Esophagus (tissue), 2 donors: ENCODE results near the gene PRR30. TPM values are rescaled to one million over a fixed set of nuclear protein-coding genes. Genes with fewer than 3 reads are reported as not detected.
"Not testable (repeated sequence)": the region's sequence is repeated elsewhere in the genome, so short reads cannot be mapped to it uniquely, and the experiment has no call there.

Experiments
- H3K27ac ChIP-seq, 2 donors: one replicate each; pipeline ENCODE4 v1.5.1; 2013; ENCODE audit warnings: low read depth in 2 of 2, mild to moderate bottlenecking in 2 of 2, inconsistent platforms in 1 of 2, low read length in 1 of 2, moderate library complexity in 1 of 2
- H3K27me3 ChIP-seq, 2 donors: one replicate each; pipeline ENCODE4 v1.6.1; 2013; ENCODE audit warnings: low read length in 2 of 2, control low read depth in 1 of 2, mild to moderate bottlenecking in 1 of 2; ENCODE audit not compliant: insufficient read depth in 2 of 2, control insufficient read depth in 1 of 2
- H3K36me3 ChIP-seq, 2 donors: one replicate each; pipeline ENCODE4 v1.6.1; 2013; ENCODE audit warnings: low read length in 1 of 2; ENCODE audit not compliant: control insufficient read depth in 2 of 2, insufficient read depth in 2 of 2
- H3K4me1 ChIP-seq, 2 donors: one replicate each; pipeline ENCODE4 v1.6.1; 2013; ENCODE audit warnings: low read length in 1 of 2; ENCODE audit not compliant: control insufficient read depth in 2 of 2, insufficient read depth in 2 of 2
- H3K4me3 ChIP-seq, 2 donors: one replicate each; pipeline ENCODE4 v1.5.1; 2013; ENCODE audit warnings: low read length in 2 of 2, mild to moderate bottlenecking in 2 of 2, low read depth in 1 of 2, moderate library complexity in 1 of 2
- H3K9me3 ChIP-seq, 2 donors: one replicate each; pipeline ENCODE4 v1.6.1; 2013; ENCODE audit warnings: mild to moderate bottlenecking in 2 of 2, low read depth in 1 of 2, low read length in 1 of 2, moderate library complexity in 1 of 2; ENCODE audit not compliant: control insufficient read depth in 2 of 2, insufficient read depth in 1 of 2
- WGBS, 2 donors: extraction: QIAGEN DNeasy Blood & Tissue Kit; methylation state at CpG; one replicate each; pipeline ENCODE4 v1.1.7; 2013; 5-methylcytosine and 5-hydroxymethylcytosine counted together
- polyA plus RNA-seq, 2 donors: library from polyadenylated mRNA; stranded (reverse); fragments of 200-250 nt; gene quantifications; one replicate each; pipeline ENCODE4 v1.2.3, GENCODE V29; 2013
- donor health status: healthy with polysubstance abuse.
- donor health status: Bipolar disorder and iron deficiency.

PRR30 gene
- polyA plus RNA-seq, 2 donors: not detected

DNA sequence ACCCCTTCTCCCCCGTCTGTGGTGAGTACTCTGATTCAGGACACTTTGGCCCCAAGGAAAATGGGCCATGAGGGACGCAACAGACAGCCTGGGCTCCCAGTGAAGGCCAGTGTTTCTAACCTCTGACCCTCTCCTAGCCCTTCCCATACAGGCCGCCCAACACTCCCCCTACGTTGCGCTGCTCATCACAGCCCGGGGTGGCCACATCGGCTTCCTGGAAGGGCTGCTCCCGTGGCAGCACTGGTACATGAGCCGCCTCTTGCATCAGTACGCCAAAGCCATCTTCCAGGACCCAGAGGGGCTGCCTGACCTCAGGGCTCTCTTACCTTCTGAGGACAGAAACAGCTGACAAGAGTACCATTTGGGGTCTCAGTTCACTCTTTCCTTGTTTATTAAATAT, 8.8 kb downstream of the PRR30 start:
- H3K9me3 ChIP-seq: no peaks in the 10 kb centered on the region
- H3K4me1 ChIP-seq: peaks cover 2 to 8% of the 10 kb centered on the region in 2 donors
- peaks cover 2 to 25% of the 10 kb centered on the region in 2 donors for H3K36me3 ChIP-seq
- H3K27me3 ChIP-seq: no peaks in the 10 kb centered on the region
- no peak overlapping the region for H3K4me3 ChIP-seq
- no peak overlapping the region for H3K27ac ChIP-seq
- 90 to 93% methylated on average over 10 of the region's 10 CpGs for WGBS, 2 donors

DNA sequence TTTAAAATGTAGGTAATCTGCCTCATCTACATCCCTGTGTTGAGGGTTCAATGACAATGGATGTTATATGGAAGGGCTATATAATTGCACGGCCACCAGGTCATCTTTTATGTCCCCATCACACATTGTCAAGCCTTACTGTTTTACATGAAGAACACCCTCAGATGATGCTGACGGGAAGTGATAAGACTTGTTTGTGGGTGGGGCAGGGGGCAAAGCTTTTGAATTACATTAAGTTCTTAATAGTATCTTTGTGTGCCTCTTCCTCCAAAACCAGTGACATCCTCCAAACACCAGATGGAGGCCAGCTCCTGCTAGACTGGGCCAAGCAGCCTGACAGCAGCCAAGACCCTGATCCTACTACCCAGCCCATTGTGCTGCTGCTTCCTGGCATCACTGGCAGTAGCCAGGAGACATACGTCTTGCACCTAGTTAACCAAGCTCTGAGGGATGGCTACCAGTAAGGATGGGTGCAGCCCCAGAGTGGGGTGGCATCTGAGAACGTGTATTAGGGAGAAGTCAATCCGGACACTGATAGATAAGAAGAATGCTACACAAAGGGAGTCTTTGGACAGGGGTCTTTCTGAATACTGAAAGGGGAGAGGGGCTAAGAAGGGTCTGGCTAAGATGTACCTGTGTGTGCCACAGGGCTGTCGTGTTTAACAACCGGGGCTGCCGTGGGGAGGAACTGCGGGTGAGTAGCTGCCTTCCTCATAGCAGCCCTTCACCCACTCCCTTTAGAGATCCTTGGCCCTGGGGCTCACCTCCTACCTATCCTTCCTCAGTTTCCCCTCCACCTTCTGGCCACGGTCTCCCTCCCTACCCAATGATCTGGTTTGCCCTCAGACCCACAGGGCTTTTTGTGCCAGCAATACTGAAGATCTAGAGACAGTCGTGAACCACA, 10.3 kb downstream of the PRR30 start:
- H3K36me3 ChIP-seq: peaks cover 2 to 25% of the 10 kb centered on the region in 2 donors
- 77 to 78% methylated on average over 11 of the region's 11 CpGs for WGBS, 2 donors
- H3K4me3 ChIP-seq: no peak overlapping the region
- no peaks in the 10 kb centered on the region for H3K9me3 ChIP-seq
- H3K27me3 ChIP-seq: no peaks in the 10 kb centered on the region
- H3K27ac ChIP-seq: no peak overlapping the region
- peaks cover 2 to 10% of the 10 kb centered on the region in 2 donors for H3K4me1 ChIP-seq

DNA sequence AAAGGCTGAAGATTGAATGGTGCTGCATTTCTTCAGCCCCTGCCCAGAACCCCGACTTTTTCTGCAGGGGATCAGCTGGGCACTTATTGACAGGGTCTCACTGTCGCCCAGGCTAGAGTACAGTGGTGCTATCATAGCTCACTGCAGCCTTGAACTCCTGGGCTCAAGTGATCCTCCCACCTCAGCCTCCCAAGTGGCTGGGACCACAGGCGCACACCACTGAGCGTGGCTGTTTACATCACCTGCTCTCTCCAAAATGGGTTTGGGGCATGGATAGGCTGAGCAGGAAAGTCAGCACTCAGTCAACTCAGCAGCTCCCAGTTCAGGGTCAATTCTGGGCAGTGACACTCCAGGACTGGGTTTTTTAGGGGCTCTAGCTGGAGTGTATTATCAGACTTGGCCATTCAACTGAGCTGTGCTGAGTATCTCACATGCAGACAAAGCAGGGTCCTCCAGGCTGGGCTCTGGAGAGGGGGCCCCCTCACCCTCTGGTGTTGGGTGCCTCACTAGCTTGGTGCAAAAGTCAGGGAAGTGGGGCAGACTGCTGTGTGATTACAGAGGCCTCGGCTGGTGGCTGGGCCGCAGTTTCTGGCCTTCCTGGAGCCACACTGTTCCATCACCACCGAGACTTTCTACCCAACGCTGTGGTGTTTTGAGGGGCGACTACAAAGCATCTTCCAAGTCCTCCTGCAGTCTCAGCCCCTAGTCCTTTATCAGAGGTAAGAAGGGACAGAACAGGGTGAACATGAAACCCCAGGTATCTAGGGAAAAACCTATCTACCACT, 11.1 kb downstream of the PRR30 start:
- peaks cover 0 to 9% of the 10 kb centered on the region in 2 donors for H3K4me1 ChIP-seq
- 88% methylated on average over 9 of the region's 9 CpGs for WGBS, 2 donors
- H3K27me3 ChIP-seq: no peaks in the 10 kb centered on the region
- no peak overlapping the region for H3K4me3 ChIP-seq
- H3K36me3 ChIP-seq: peaks cover 2 to 25% of the 10 kb centered on the region in 2 donors
- no peaks in the 10 kb centered on the region for H3K9me3 ChIP-seq
- H3K27ac ChIP-seq: no peak overlapping the region

DNA sequence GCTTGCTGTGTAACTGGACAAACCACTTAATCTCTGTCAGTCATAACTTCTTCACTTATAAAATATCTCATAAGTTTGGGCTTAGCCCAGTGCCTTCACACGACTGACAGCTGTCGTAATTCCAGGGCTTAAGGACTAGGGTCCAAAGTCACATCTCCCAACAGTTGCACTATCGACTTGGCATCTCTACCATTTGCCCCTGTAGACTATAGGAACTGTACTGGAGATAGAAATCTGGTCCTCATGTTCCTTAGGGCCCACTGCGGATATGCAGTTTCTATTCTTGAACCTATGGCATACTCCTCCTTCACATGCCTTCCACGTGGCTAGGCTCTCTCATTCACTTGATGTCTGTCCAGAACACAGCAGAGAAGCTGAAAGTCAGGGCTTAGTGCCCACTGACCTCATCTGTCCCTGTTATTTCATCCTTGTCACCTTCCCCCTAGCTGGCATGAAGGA, 12.9 kb downstream of the PRR30 start:
- Histone ChIP-seq H3K9me3 (no peaks in the 10 kb centered on the region), H3K27ac (no peak overlapping the region), H3K36me3 (peaks cover under 1 to 12% of the 10 kb centered on the region in 2 donors), H3K27me3 (no peaks in the 10 kb centered on the region), H3K4me1 (peaks cover 0 to 5% of the 10 kb centered on the region in 2 donors), H3K4me3 (no peak overlapping the region)
- WGBS, 2 donors: 53 to 57% methylated on average over 5 of the region's 5 CpGs

DNA sequence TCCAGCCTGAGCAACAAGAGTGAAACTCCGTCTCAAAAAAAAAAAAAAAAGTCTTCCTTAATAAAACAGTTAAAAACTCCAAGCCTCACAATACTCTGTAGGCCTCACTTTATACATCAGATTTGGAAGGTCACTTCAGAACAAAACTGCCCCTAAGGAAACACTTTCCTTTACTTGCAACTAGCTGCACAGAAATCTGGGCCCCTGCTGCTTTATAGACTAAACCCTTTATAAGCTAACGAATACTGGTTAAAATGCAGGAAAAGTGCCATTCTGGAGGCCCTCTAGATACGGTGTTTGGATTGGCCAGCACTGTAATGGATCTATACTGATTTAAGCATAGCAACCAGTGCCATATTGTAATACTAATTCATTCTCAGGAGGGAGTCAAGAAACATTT, 14.1 kb downstream of the PRR30 start:
- Histone ChIP-seq H3K27ac (no peak overlapping the region), H3K27me3 (no peaks in the 10 kb centered on the region), H3K4me3 (no peak overlapping the region), H3K36me3 (peaks cover 0 to under 1% of the 10 kb centered on the region in 2 donors), H3K4me1 (peaks cover 0 to 5% of the 10 kb centered on the region in 2 donors), H3K9me3 (no peaks in the 10 kb centered on the region)
- 90 to 98% methylated on average over 3 of the region's 3 CpGs for WGBS, 2 donors

DNA sequence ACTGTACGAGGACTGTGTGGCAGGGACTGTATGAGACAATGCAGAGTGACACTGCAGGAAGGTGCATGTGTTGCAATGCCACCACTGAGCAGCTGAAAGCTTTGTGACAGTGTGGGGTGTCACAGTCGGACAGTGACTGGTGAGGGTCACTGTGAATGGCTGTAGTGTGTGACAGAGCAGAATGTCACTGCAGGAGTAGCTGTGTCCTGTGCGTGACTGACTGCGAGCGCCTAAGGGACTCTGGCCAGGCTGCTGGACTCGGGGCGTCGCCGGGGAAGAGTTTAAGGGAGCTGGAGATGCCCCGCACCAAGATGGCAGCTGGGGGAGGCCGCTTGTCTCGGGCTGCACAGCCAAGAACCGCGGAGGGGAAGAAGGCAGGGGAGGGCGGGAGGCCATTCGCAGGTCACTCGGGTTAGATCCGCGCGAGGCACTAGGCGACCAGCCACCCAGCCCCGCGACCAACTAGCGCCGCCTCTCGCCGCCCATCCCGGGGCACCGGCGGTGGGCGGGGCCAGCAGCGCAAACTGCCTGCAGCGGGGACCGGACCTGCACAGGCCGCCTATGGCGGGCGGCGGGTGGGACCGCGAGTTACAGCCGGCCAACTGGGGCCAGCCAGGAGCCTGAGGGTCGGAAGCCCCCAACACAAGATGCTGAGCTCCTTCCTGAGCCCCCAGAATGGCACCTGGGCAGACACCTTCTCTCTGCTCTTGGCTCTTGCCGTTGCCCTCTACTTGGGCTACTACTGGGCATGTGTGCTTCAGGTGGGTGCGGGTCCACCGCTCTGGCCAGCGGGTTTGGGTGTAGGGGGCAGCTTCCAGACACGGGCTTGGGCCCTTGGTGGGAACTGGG, 15.7 kb downstream of the PRR30 start, which contains the start of gene ABHD1:
TSS of gene ABHD1 (plus strand) at position 514 of the 849 bp plus-strand sequence. CDS start at position 648, 134 bp downstream.
- Histone ChIP-seq H3K27ac (peak within 1 kb of the TSS; percentile 13 to 43), H3K27me3 (no peaks in the 10 kb centered on the region), H3K9me3 (no peaks in the 10 kb centered on the region), H3K4me1 (peaks cover 3 to 9% of the 10 kb centered on the region in 2 donors), H3K36me3 (no peaks in the 10 kb centered on the region), H3K4me3 (peak within 1 kb of the TSS; percentile 54 to 61)
- WGBS, 2 donors: 7% methylated on average over 36 to 47 of the region's 47 CpGs

- Histone ChIP-seq H3K27ac (no peak overlapping the region), H3K9me3 (no peaks in the 10 kb centered on the region)
- 93 to 94% methylated on average over 7 of the region's 7 CpGs for whole genome bisulfite sequencing, 2 donors
Observed at GRCh38 chr2:27122791-27123190, 16.4 kb downstream of the PRR30 start.

DNA sequence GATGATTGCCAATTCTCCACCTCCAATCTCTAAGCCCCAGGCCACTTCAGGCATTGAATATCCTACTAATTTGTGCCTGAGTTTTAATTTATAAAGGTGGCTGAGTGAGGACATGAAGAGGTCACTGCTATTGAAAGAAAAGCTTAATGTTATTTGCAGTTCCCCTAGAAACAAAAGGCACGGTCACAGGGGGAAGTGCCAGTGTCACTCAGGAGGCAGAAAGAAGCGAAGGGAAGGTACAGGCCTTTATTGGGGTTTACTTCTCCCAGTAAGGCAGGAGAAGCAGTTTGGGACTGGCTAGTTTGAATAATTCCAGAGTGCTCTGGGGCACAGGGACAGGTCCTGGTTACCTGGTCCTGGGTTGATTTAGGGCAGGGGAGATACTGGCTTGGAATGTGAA, 17.3 kb downstream of the PRR30 start:
- H3K4me1 ChIP-seq: peaks cover 7 to 11% of the 10 kb centered on the region in 2 donors
- H3K27ac ChIP-seq: no peak overlapping the region
- 77 to 79% methylated on average over 2 of the region's 2 CpGs for WGBS, 2 donors

More at GRCh38 chr2:27122791-27123190, 16.4 kb downstream of the PRR30 start:
- Histone ChIP-seq H3K4me3 (no peak overlapping the region), H3K27me3 (no peaks in the 10 kb centered on the region), H3K36me3 (no peaks in the 10 kb centered on the region), H3K4me1 (peaks cover 7 to 11% of the 10 kb centered on the region in 2 donors)

GRCh38 chr2:27119330-27119670, 19.9 kb downstream of the PRR30 start:
- H3K4me1 ChIP-seq: peaks cover 7 to 11% of the 10 kb centered on the region in 2 donors
- not testable (repeated sequence) for H3K9me3 ChIP-seq, H3K27ac ChIP-seq, H3K27me3 ChIP-seq, H3K36me3 ChIP-seq
- peak overlapping the region; percentile 44 to 56 for H3K4me3 ChIP-seq
- 78 to 82% methylated on average over 8 of the region's 8 CpGs for WGBS, 2 donors

More for the DNA sequence above, 17.3 kb downstream of the PRR30 start:
- Histone ChIP-seq H3K9me3 (no peaks in the 10 kb centered on the region), H3K4me3 (no peak overlapping the region), H3K36me3 (no peaks in the 10 kb centered on the region), H3K27me3 (no peaks in the 10 kb centered on the region)
